T-helper 2 cell (primary cell): Measurements from ENCODE around the gene ATAD3A.
"Not testable (repeated sequence)": the region's sequence is repeated elsewhere in the genome, so short reads cannot be mapped to it uniquely, and the experiment has no call there.

Experiments used
- DNase-seq, 5 experiments: peaks; one replicate each; pipeline versions ENCODE4 v3.0.0 to v3.0.0-alpha.2; 2012 to 2022
- total RNA-seq, 2 donors: gene quantifications; one replicate each; lab custom pipeline; 2026; lab: John Stamatoyannopoulos, UW

ATAD3A gene
- 15.9 to 16.0 reads per million in 2 donors for total RNA-seq

- DNase-seq, result peak; percentile 90 to 98 (median 94)
These were observed at the start of gene ATAD3A for GRCh38 chr1:1511533-1512285. Gene ATAD3A (plus strand): TSS chr1:1512162. CDS start chr1:1512269, 107 bp downstream.

GRCh38 chr1:1462318-1462966, 49.5 kb upstream of the ATAD3A start:
- peak in 2 of 5 experiments; percentile 31 to 33 for DNase-seq

GRCh38 chr1:1463312-1463711, 48.6 kb upstream of the ATAD3A start:
- no peak for DNase-seq

- not testable (repeated sequence) for DNase-seq
These were observed 43.6 kb upstream of the ATAD3A start for GRCh38 chr1:1468196-1468985.

GRCh38 chr1:1470626-1471388, 41.2 kb upstream of the ATAD3A start:
- DNase-seq, result peak in 1 of 5 experiments; percentile 20

DNA sequence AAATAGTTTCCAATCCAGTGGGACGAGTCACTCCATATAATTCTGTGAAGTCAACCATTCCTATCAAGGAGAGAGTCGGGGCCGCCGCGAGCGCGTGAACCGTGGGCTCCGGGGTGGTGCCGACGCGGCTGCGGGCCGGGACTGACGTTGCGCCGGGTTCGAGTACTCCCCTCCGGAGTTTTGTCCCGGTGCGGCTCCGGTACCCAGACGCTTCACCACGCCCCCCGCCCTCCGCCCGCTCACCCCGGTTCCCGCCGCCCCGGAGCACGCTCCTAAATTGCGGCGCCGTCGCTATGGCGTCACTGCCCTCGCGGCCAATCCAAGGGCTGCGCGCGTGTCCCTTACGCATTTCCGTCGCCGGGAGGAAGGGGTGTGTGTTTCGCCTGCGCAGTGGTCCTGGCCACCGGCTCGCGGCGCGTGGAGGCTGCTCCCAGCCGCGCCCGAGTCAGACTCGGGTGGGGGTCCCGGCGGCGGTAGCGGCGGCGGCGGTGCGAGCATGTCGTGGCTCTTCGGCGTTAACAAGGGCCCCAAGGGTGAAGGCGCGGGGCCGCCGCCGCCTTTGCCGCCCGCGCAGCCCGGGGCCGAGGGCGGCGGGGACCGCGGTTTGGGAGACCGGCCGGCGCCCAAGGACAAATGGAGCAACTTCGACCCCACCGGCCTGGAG, 40.4 kb upstream of the ATAD3A start, which contains the start of gene ATAD3B:
ATAD3B (plus strand) TSS at position 377 of the 664 bp plus-strand sequence; CDS start at position 497, 120 bp downstream.
- DNase-seq, result peak; percentile 82 to 95 (median 88)

DNA sequence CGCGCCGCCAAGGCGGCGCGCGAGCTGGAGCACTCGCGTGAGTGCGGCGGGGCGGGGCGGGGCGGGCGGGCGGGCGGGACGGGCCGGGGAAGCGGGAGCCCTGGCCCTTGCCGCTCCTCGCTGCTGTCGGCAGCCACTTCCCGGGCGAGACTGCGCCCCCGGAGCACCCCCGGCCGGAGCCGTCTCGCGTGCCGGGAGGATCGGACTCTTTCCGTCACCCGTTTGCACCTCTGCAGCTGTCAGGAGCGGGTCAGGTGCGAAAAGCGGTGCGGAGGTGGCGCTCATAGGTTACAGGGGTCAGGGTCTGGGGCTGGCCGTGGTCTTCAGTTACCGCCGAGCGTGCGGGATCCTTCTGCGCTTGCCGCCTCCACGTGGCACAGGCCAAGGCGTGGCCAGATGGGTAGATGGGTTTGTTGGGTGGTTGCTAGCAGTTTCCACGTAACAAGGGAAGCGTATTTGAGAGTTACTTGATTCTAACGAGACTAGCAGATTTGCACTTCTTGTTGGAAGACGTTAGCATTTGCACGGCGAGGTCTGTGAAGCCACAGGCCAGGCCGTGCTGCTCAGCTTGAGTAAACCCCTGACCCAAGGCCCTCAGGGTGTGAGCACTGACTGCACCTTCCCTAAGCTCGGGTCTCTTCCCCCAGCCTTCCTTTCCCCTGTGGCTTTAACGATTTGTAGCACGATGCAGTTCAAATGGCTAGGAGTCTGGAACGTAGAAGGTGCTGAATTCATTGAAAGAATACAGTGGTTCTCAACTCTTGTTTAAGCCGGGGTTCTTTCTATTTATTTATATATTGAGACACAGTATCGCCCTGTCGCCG, 39.7 kb upstream of the ATAD3A start:
- DNase-seq, result peak in 2 of 5 experiments; percentile 21 to 27

DNA sequence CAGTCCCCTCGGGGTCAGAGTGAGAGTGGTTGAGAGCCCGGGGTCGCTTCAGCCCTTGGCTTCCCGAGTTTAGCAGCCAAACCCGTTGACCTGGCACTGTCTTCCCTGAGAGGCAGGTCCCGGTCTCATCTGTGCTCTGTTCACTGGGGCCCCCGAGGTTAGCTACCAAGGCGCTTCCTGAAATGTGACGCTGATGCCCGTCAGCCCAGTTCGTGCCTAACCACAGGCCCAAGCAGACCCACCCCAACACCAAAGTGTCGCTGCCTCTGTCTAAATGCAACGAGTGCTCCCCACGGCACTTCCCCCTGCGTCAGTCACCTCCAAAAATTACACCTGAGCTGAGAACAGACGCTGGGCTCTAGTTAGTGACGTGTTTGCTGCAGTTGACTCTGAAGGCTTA, 36.0 kb upstream of the ATAD3A start:
- not testable (repeated sequence) for DNase-seq

- no peak for DNase-seq
These were observed 34.8 kb upstream of the ATAD3A start for GRCh38 chr1:1477206-1477605.

DNA sequence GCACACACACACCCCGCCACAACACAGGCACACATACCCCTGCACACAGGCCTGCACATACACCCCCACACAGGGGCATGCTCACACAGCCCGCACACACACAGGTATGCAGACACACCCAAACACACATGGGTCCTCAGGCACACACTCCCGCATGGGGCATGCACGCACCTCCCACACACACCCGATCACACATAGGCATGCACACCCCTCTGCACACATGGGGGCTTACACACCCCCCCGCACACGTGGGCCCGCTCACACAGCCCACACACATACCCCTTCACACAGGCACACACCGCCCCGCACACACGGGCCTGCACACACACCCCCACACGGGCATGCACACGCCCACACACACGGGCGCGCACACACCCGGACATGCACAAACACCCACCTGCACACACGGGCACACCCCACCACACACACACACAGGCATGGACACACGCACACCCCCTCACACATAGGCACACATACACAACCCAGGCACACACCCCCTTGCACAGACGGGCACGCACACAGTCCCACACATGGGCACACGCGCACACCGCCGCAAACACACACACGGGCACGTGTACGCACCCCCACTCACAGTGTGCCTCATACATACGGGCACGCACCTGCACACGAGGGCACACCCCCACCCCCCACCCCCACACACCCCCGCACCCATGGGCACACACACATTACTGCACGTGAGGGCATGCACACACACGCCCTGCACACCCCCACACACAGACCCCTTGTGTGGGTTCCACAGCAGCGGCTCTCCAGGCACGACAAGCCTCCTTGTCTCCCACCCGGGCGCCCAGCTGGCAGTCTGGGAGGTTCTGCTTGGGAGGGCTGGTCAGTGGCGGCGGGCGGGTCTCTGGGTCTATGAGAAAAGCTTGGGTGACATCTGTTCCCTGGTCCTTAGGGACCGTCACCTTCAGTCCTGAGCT, 32.1 kb upstream of the ATAD3A start:
- no peak for DNase-seq

DNA sequence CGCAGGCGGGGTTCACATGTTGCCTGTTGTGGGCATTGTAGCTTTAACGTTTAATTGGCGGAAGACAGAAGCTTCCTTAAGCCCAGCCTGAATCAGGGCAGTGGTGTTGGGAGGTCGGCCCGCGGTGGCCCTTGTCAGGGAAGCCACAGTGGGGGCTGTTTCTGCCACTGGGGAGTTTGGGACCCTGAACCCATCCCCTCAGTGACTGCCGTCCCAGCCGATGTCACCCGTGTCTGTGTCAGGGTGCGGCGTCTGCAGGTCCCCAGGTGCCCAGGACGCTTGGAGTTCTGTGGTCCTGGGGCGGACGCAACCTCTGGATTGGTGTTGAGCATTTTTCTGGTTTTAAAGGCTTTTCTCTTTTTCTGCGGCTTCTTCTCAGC, 31.5 kb upstream of the ATAD3A start:
- DNase-seq, result not testable (repeated sequence)

GRCh38 chr1:1481811-1482210, 30.2 kb upstream of the ATAD3A start:
- DNase-seq, result not testable (repeated sequence)

- DNase-seq, result no peak
These were observed 29.1 kb upstream of the ATAD3A start for GRCh38 chr1:1482856-1483255.

GRCh38 chr1:1483714-1484113, 28.2 kb upstream of the ATAD3A start:
- no peak for DNase-seq

GRCh38 chr1:1484976-1485750, 26.8 kb upstream of the ATAD3A start:
- DNase-seq, result not testable (repeated sequence)

- DNase-seq, result not testable (repeated sequence)
These were observed 26.1 kb upstream of the ATAD3A start for GRCh38 chr1:1485755-1486317.

DNA sequence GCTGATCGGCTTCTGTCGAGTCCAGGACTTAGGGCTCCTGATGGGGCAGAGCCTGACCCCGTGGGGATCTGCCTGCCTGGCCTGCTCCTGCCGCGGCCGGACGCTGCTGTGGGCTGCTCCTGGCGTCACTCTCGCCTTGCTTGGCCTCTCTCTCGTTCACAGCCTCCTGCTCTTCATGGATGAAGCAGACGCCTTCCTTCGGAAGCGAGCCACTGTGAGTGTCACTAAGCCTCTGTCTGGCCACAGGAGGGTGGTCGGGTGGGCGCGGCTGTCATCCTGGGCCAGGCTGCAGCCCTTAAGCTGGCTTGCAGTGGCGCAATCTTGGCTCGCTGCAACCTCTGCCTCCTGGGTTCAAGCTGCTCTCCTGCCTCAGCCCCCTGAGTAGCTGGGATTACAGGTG, 24.3 kb upstream of the ATAD3A start:
- DNase-seq, result no peak

GRCh38 chr1:1489231-1489630, 22.7 kb upstream of the ATAD3A start:
- DNase-seq, result no peak
